ENCODE measurements around the gene PPP2R2B.

PPP2R2B gene

GRCh38 chr5:146643776-146644175 lies 234.8 kb downstream of the PPP2R2B start:
- H3K4me3 ChIP-seq (replicated peaks; ENCODE audit: insufficient read depth, low read length), result no peak overlapping the region
- TF ChIP-seq GABPA (IDR thresholded peaks at IDR 0.05; ENCODE audit: low read depth), result no peak
- TF ChIP-seq, protein P1, sequence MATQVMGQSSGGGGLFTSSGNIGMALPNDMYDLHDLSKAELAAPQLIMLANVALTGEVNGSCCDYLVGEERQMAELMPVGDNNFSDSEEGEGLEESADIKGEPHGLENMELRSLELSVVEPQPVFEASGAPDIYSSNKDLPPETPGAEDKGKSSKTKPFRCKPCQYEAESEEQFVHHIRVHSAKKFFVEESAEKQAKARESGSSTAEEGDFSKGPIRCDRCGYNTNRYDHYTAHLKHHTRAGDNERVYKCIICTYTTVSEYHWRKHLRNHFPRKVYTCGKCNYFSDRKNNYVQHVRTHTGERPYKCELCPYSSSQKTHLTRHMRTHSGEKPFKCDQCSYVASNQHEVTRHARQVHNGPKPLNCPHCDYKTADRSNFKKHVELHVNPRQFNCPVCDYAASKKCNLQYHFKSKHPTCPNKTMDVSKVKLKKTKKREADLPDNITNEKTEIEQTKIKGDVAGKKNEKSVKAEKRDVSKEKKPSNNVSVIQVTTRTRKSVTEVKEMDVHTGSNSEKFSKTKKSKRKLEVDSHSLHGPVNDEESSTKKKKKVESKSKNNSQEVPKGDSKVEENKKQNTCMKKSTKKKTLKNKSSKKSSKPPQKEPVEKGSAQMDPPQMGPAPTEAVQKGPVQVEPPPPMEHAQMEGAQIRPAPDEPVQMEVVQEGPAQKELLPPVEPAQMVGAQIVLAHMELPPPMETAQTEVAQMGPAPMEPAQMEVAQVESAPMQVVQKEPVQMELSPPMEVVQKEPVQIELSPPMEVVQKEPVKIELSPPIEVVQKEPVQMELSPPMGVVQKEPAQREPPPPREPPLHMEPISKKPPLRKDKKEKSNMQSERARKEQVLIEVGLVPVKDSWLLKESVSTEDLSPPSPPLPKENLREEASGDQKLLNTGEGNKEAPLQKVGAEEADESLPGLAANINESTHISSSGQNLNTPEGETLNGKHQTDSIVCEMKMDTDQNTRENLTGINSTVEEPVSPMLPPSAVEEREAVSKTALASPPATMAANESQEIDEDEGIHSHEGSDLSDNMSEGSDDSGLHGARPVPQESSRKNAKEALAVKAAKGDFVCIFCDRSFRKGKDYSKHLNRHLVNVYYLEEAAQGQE (IDR thresholded peaks at IDR 0.05; ENCODE audit: insufficient replicate concordance, low read depth), result no peak
- TF ChIP-seq SPI1 (IDR thresholded peaks at IDR 0.05; ENCODE audit: borderline replicate concordance, low read depth), result no peak
- TF ChIP-seq, protein P2, sequence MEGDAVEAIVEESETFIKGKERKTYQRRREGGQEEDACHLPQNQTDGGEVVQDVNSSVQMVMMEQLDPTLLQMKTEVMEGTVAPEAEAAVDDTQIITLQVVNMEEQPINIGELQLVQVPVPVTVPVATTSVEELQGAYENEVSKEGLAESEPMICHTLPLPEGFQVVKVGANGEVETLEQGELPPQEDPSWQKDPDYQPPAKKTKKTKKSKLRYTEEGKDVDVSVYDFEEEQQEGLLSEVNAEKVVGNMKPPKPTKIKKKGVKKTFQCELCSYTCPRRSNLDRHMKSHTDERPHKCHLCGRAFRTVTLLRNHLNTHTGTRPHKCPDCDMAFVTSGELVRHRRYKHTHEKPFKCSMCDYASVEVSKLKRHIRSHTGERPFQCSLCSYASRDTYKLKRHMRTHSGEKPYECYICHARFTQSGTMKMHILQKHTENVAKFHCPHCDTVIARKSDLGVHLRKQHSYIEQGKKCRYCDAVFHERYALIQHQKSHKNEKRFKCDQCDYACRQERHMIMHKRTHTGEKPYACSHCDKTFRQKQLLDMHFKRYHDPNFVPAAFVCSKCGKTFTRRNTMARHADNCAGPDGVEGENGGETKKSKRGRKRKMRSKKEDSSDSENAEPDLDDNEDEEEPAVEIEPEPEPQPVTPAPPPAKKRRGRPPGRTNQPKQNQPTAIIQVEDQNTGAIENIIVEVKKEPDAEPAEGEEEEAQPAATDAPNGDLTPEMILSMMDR (IDR thresholded peaks at IDR 0.05; ENCODE audit: insufficient read depth, low read length), result no peak
- TF ChIP-seq POLR2AphosphoS5 (IDR thresholded peaks at IDR 0.05; ENCODE audit: low read depth), result no peak
- no peak overlapping the region for H3K27ac ChIP-seq (replicated peaks)
- DNase-seq (ENCODE audit: low read depth in 1 of 2, low spot score in 1 of 2), result no peak
- no peaks in the 10 kb centered on the region for H3K27me3 ChIP-seq (ENCODE audit: insufficient read depth, poor library complexity, severe bottlenecking)

- DNase-seq (ENCODE audit: low read depth in 1 of 2, low spot score in 1 of 2), result no peak
- no peaks in the 10 kb centered on the region for H3K27me3 ChIP-seq (ENCODE audit: insufficient read depth, poor library complexity, severe bottlenecking)
- no peak overlapping the region for H3K4me3 ChIP-seq (replicated peaks; ENCODE audit: insufficient read depth, low read length)
- TF ChIP-seq GABPA (IDR thresholded peaks at IDR 0.05; ENCODE audit: low read depth) (no peak), POLR2AphosphoS5 (IDR thresholded peaks at IDR 0.05; ENCODE audit: low read depth) (no peak), SPI1 (IDR thresholded peaks at IDR 0.05; ENCODE audit: borderline replicate concordance, low read depth) (no peak)
- TF ChIP-seq, protein P2 (IDR thresholded peaks at IDR 0.05; ENCODE audit: insufficient read depth, low read length), result no peak
- TF ChIP-seq, protein P1 (IDR thresholded peaks at IDR 0.05; ENCODE audit: insufficient replicate concordance, low read depth), result no peak
- no peak overlapping the region for H3K27ac ChIP-seq (replicated peaks)
Observed at GRCh38 chr5:146642410-146642809, 236.1 kb downstream of the PPP2R2B start.

GRCh38 chr5:146641941-146642340 lies 236.6 kb downstream of the PPP2R2B start:
- H3K27me3 ChIP-seq (ENCODE audit: insufficient read depth, poor library complexity, severe bottlenecking), result no peaks in the 10 kb centered on the region
- DNase-seq (ENCODE audit: low read depth in 1 of 2, low spot score in 1 of 2), result no peak
- H3K27ac ChIP-seq (replicated peaks), result no peak overlapping the region
- TF ChIP-seq SPI1 (IDR thresholded peaks at IDR 0.05; ENCODE audit: borderline replicate concordance, low read depth), result no peak
- TF ChIP-seq, protein P2 (IDR thresholded peaks at IDR 0.05; ENCODE audit: insufficient read depth, low read length), result no peak
- H3K4me3 ChIP-seq (replicated peaks; ENCODE audit: insufficient read depth, low read length), result no peak overlapping the region

GRCh38 chr5:146640285-146640896 lies 238.2 kb downstream of the PPP2R2B start:
- DNase-seq (ENCODE audit: low read depth in 1 of 2, low spot score in 1 of 2), result no peak

More at GRCh38 chr5:146640285-146640896, 238.2 kb downstream of the PPP2R2B start:
- Histone ChIP-seq H3K27ac (replicated peaks) (no peak overlapping the region), H3K27me3 (ENCODE audit: insufficient read depth, poor library complexity, severe bottlenecking) (no peaks in the 10 kb centered on the region), H3K4me3 (replicated peaks; ENCODE audit: insufficient read depth, low read length) (no peak overlapping the region)
- no peak for TF ChIP-seq GABPA (IDR thresholded peaks at IDR 0.05; ENCODE audit: low read depth)
- no peak for TF ChIP-seq SPI1 (IDR thresholded peaks at IDR 0.05; ENCODE audit: borderline replicate concordance, low read depth)
- TF ChIP-seq, protein P2 (IDR thresholded peaks at IDR 0.05; ENCODE audit: insufficient read depth, low read length), result no peak
- no peak for TF ChIP-seq POLR2AphosphoS5 (IDR thresholded peaks at IDR 0.05; ENCODE audit: low read depth)
- TF ChIP-seq, protein P1 (IDR thresholded peaks at IDR 0.05; ENCODE audit: insufficient replicate concordance, low read depth), result no peak
